H1 (cell line): Measurements from ENCODE around the gene RNPEPL1. TPM values are rescaled to one million over a fixed set of nuclear protein-coding genes. Genes with fewer than 3 reads are reported as not detected.

Source experiments
- CTCF ChIA-PET: fragments of 300-600 bp; sonication (Branson Sonifier 250); formaldehyde crosslinking; loops from one replicate; lab custom pipeline; 2021; ENCODE audit not compliant: partially characterized antibody; lab: Charles Lee
- POLR2A ChIA-PET: fragments of 300-600 bp; sonication (Branson Sonifier 250); formaldehyde crosslinking; loops from one replicate; lab custom pipeline; 2021; ENCODE audit warnings: inconsistent platforms; ENCODE audit not compliant: partially characterized antibody; lab: Charles Lee
- DNase-seq, 2 experiments: peaks; one replicate each; pipeline versions ENCODE4 v3.0.0 to v3.0.0-alpha.2; 2010 to 2022; ENCODE audit warnings: low spot score in 2 of 2, low read depth in 1 of 2, mixed read lengths in 1 of 2
- FAIRE-seq: peaks from 2 replicates; lab custom pipeline; 2011; peaks lifted over from hg19 to GRCh38; lab: Jason Lieb, UNC
- H2AFZ ChIP-seq: 2 replicates; pipeline ENCODE4 v1.8.1; 2012; ENCODE audit warnings: low read length, inconsistent platforms
- H2AK5ac ChIP-seq: 2 replicates; pipeline ENCODE4 v1.6.1; 2013; ENCODE audit warnings: low read depth, low read length
- H2BK120ac ChIP-seq: replicated peaks from 2 replicates; pipeline ENCODE3; 2013; ENCODE audit warnings: low read depth, low read length, inconsistent platforms
- H2BK12ac ChIP-seq: 2 replicates; pipeline ENCODE4 v1.6.1; 2013; ENCODE audit warnings: low read depth, low read length
- H2BK15ac ChIP-seq: 2 replicates; pipeline ENCODE4 v1.6.1; 2013; ENCODE audit warnings: low read length
- H2BK20ac ChIP-seq: 2 replicates; pipeline ENCODE4 v1.6.1; 2013; ENCODE audit warnings: low read length
- H2BK5ac ChIP-seq: 2 replicates; pipeline ENCODE4 v1.6.1; 2013; ENCODE audit warnings: low read depth, low read length
- H3K14ac ChIP-seq: 2 replicates; pipeline ENCODE4 v1.6.1; 2013; ENCODE audit warnings: inconsistent platforms; ENCODE audit not compliant: insufficient read length
- H3K18ac ChIP-seq: 2 replicates; pipeline ENCODE4 v1.6.1; 2013; ENCODE audit warnings: low read length; ENCODE audit errors: extremely low read depth
- H3K23ac ChIP-seq: 2 replicates; pipeline ENCODE4 v1.6.1; 2013; ENCODE audit warnings: inconsistent platforms; ENCODE audit not compliant: insufficient read length
- H3K23me2 ChIP-seq: 2 replicates; pipeline ENCODE4 v1.6.1; 2013; ENCODE audit warnings: low read depth, low read length
- H3K27ac ChIP-seq: 2 replicates; pipeline ENCODE4 v1.6.1; 2011; ENCODE audit warnings: low read depth, low read length, inconsistent platforms
- H3K27me3 ChIP-seq, 4 experiments: replicated peaks in 1 of 4; 1 replicate in 1 of 4; 2 replicates in 3 of 4; pipeline versions ENCODE4 v1.6.1 to v1.8.1; 2011 to 2013; ENCODE audit warnings: low read length in 3 of 4, mild to moderate bottlenecking in 3 of 4, inconsistent platforms in 2 of 4, mixed read lengths in 2 of 4, moderate library complexity in 1 of 4; ENCODE audit not compliant: control insufficient read depth in 3 of 4, insufficient read depth in 3 of 4; ENCODE audit errors: extremely low read depth in 1 of 4
- H3K36me3 ChIP-seq, 4 experiments: 2 replicates each; pipeline versions ENCODE4 v1.6.1 to v1.8.1; 2011 to 2013; ENCODE audit warnings: mild to moderate bottlenecking in 4 of 4, low read length in 3 of 4, moderate library complexity in 2 of 4, control low read depth in 1 of 4, inconsistent platforms in 1 of 4; ENCODE audit not compliant: insufficient read depth in 4 of 4, control insufficient read depth in 2 of 4
- H3K4ac ChIP-seq: replicated peaks from 2 replicates; pipeline ENCODE3; 2013; ENCODE audit warnings: low read length, low read depth, mixed read lengths, inconsistent platforms; ENCODE audit not compliant: insufficient read length
- H3K4me1 ChIP-seq, 4 experiments: replicated peaks in 1 of 4; 1 replicate in 1 of 4; 2 replicates in 3 of 4; pipeline versions ENCODE4 v1.6.1 to v1.8.1; 2011 to 2013; ENCODE audit warnings: low read length in 3 of 4, inconsistent platforms in 2 of 4, mixed read lengths in 1 of 4; ENCODE audit not compliant: insufficient read depth in 4 of 4, control insufficient read depth in 3 of 4
- H3K4me2 ChIP-seq, 2 experiments: 2 replicates each; pipeline versions ENCODE4 v1.6.1 to v1.8.1; 2011 to 2013; ENCODE audit warnings: low read depth in 2 of 2, low read length in 2 of 2, control low read depth in 1 of 2, inconsistent platforms in 1 of 2, mild to moderate bottlenecking in 1 of 2; ENCODE audit not compliant: insufficient read depth in 1 of 2
- H3K4me3 ChIP-seq, 4 experiments: fragments of 200-600, 300-600 bp in 1 of 4; sonication (generic), shearing (Covaris generic), sonication (Bioruptor Twin) in 1 of 4; 2 replicates each; pipeline versions ENCODE4 v1.5.1 to v1.8.1; 2011 to 2016; ENCODE audit warnings: low read length in 4 of 4, low read depth in 3 of 4, control low read depth in 2 of 4, inconsistent platforms in 2 of 4, mild to moderate bottlenecking in 2 of 4, mixed read lengths in 1 of 4, moderate library complexity in 1 of 4; ENCODE audit not compliant: insufficient read depth in 2 of 4; ENCODE audit errors: extremely low read depth in 1 of 4
- H3K56ac ChIP-seq: replicated peaks from 2 replicates; pipeline ENCODE3; 2013; ENCODE audit warnings: low read depth, mild to moderate bottlenecking, mixed read lengths, low read length, inconsistent platforms; ENCODE audit not compliant: insufficient read length
- H3K79me1 ChIP-seq: 2 replicates; pipeline ENCODE4 v1.6.1; 2013; ENCODE audit warnings: low read depth, low read length, control low read depth
- H3K79me2 ChIP-seq, 2 experiments: 2 replicates each; pipeline versions ENCODE4 v1.6.1 to v1.8.1; 2012 to 2013; ENCODE audit warnings: low read length in 2 of 2, mild to moderate bottlenecking in 2 of 2, inconsistent platforms in 1 of 2; ENCODE audit not compliant: insufficient read depth in 2 of 2, control insufficient read depth in 1 of 2
- H3K9ac ChIP-seq, 4 experiments: replicated peaks in 1 of 4; 1 replicate in 1 of 4; 2 replicates in 3 of 4; pipeline versions ENCODE4 v1.6.1 to v1.8.1; 2011 to 2013; ENCODE audit warnings: low read depth in 3 of 4, low read length in 3 of 4, control low read depth in 2 of 4, mild to moderate bottlenecking in 2 of 4, moderate library complexity in 2 of 4, inconsistent platforms in 1 of 4; ENCODE audit errors: extremely low read depth in 1 of 4
- H3K9me3 ChIP-seq, 2 experiments: 2 replicates each; pipeline versions ENCODE4 v1.6.1 to v1.8.1; 2012 to 2013; ENCODE audit warnings: mild to moderate bottlenecking in 2 of 2, moderate library complexity in 2 of 2, control low read depth in 1 of 2, inconsistent platforms in 1 of 2, low read depth in 1 of 2, low read length in 1 of 2, mixed read lengths in 1 of 2; ENCODE audit not compliant: insufficient read depth in 2 of 2
- H4K20me1 ChIP-seq, 2 experiments: replicated peaks in 1 of 2; 2 replicates each; pipeline versions ENCODE3 to v1.8.1; 2011 to 2013; ENCODE audit warnings: inconsistent platforms in 2 of 2, low read length in 2 of 2, mild to moderate bottlenecking in 1 of 2; ENCODE audit not compliant: insufficient read depth in 2 of 2, control insufficient read depth in 1 of 2
- H4K5ac ChIP-seq: 2 replicates; pipeline ENCODE4 v1.6.1; 2013; ENCODE audit warnings: low read length, low read depth, mixed read lengths, inconsistent platforms; ENCODE audit not compliant: insufficient read length
- H4K8ac ChIP-seq: 2 replicates; pipeline ENCODE4 v1.8.0; 2013; ENCODE audit warnings: mild to moderate bottlenecking, moderate library complexity, low read length, inconsistent platforms; ENCODE audit not compliant: insufficient read depth; ENCODE audit errors: extremely low read depth
- H4K91ac ChIP-seq: replicated peaks from 2 replicates; pipeline ENCODE3; 2013; ENCODE audit warnings: low read length, mixed read lengths, inconsistent platforms; ENCODE audit not compliant: insufficient read length
- ATF2 ChIP-seq: IDR thresholded peaks from 2 replicates; pipeline ENCODE4 v1.6.1; 2012; ENCODE audit warnings: low read length, inconsistent platforms
- BRCA1 ChIP-seq: IDR thresholded peaks from 2 replicates; pipeline ENCODE4 v1.6.1; 2012; ENCODE audit warnings: low read depth, low read length, improper control_type of control experiment
- CBX5 ChIP-seq: fragments of 300-800, 300-1000 bp; sonication (generic); IDR thresholded peaks from 2 replicates; pipeline ENCODE4 v1.7.1; 2016; ENCODE audit warnings: antibody characterized with exemption, low read length, low read depth
- CHD2 ChIP-seq: IDR thresholded peaks from 2 replicates; pipeline ENCODE4 v1.6.1; 2012; ENCODE audit warnings: low read length, improper control_type of control experiment
- E2F6 ChIP-seq: IDR thresholded peaks from 2 replicates; pipeline ENCODE4 v1.6.1; 2012; ENCODE audit warnings: inconsistent platforms
- HDAC2 ChIP-seq, 2 experiments: fragments of 300-600 bp in 1 of 2; sonication (generic) in 1 of 2; IDR thresholded peaks; 2 replicates each; pipeline ENCODE4 v1.6.1; 2011 to 2012; ENCODE audit warnings: low read depth in 2 of 2, low read length in 2 of 2, mild to moderate bottlenecking in 2 of 2, moderate library complexity in 2 of 2, borderline replicate concordance in 1 of 2, inconsistent platforms in 1 of 2
- KDM5A ChIP-seq: fragments of 200-600 bp; IDR thresholded peaks from 2 replicates; pipeline ENCODE4 v1.7.1; 2012; ENCODE audit warnings: mild to moderate bottlenecking, low read length, inconsistent platforms, mixed read lengths
- RNF2 ChIP-seq: fragments of 200-900, 300-1000 bp; sonication (generic); IDR thresholded peaks from 2 replicates; pipeline ENCODE4 v1.7.1; 2016; ENCODE audit warnings: borderline replicate concordance, low read depth, mild to moderate bottlenecking, antibody characterized with exemption, low read length; ENCODE audit not compliant: poor library complexity, severe bottlenecking; ENCODE audit errors: missing control alignments
- TAF7 ChIP-seq: optimal IDR thresholded peaks from 2 replicates; pipeline ENCODE3; 2011; ENCODE audit warnings: low read depth, mild to moderate bottlenecking, inconsistent platforms, low read length, moderate library complexity, borderline replicate concordance
- TCF12 ChIP-seq: IDR thresholded peaks from 2 replicates; pipeline ENCODE4 v1.6.1; 2011; ENCODE audit warnings: low read depth, mild to moderate bottlenecking, low read length
- WGBS, 2 experiments: shearing (Covaris generic) in 1 of 2; methylation state at CpG; one replicate each; pipeline versions ENCODE4 v1.1.6 to v1.1.7; 2013 to 2015; ENCODE audit warnings: low lambda C conversion rate in 2 of 2, mixed read lengths in 2 of 2, inconsistent platforms in 1 of 2, low coverage in 1 of 2, missing lambda C conversion rate in 1 of 2; ENCODE audit not compliant: insufficient replicate concordance in 2 of 2, insufficient coverage in 1 of 2, insufficient read length in 1 of 2; ENCODE audit errors: extremely low coverage in 1 of 2, missing lambda C conversion rate in 1 of 2; 5-methylcytosine and 5-hydroxymethylcytosine counted together
- polyA plus RNA-seq, 7 experiments: library from polyadenylated mRNA; depleted of rRNA in 3 of 7; stranded (reverse) in 5 of 7; unstranded in 2 of 7; fragments of >200 nt in 5 of 7; fragments of 200-250 nt in 2 of 7; gene quantifications; 1 replicate in 5 of 7; 2 replicates in 1 of 7; 4 replicates in 1 of 7; pipeline versions ENCODE4 v1.2.1 to v1.2.3, GENCODE V29; 2011 to 2013; ENCODE audit warnings: missing spikeins in 2 of 7, mixed read lengths in 2 of 7
- total RNA-seq: library from RNA; stranded (reverse); fragmentation: NEBNext Ultra II Directional; extraction: Animal tissue kit (Norgen Biotek cat#: 25700); gene quantifications from 2 replicates; pipeline ENCODE4 v1.2.1, GENCODE V29; 2021

RNPEPL1 gene
- total and polyA plus RNA-seq, 2 of the 8 experiments (the other 6 are each of a cell fraction or from before 2014, with no cell fraction given): 9.0 to 11.3 TPM

GRCh38 chr2:240551811-240552210 is 16.5 kb upstream of the RNPEPL1 start:
- H2BK120ac ChIP-seq: no peak overlapping the region
- no peak overlapping the region for H3K18ac ChIP-seq
- H3K36me3 ChIP-seq: peaks cover 0 to 5% (median 3%) of the 10 kb centered on the region in 4 experiments; a peak in 2 of 8 replicates
- peaks cover 0 to 3% (median 0%) of the 10 kb centered on the region in 4 experiments; a peak in 2 of 7 replicates for H3K4me1 ChIP-seq
- POLR2A ChIA-PET: no interaction called here
- no peak overlapping the region for H3K14ac ChIP-seq
- H2BK15ac ChIP-seq: no peak overlapping the region
- no peak overlapping the region for H2BK12ac ChIP-seq
- peaks cover 6 to 11% of the 10 kb centered on the region in 2 experiments; a peak in 2 of 4 replicates for H3K9me3 ChIP-seq
- no peaks in the 10 kb centered on the region for H4K20me1 ChIP-seq
- WGBS, 2 experiments: 0% methylated on average over 1 of the region's 1 CpG; no CpG with 5 or more reads in 1 of the 2 experiments
- H3K9ac ChIP-seq: no peak overlapping the region
- TF ChIP-seq ATF2 (no peak), E2F6 (no peak), HDAC2 (IDR thresholded peaks at IDR 0.05; ENCODE audit: borderline replicate concordance in 1 of 2, low read depth in 2 of 2, low read length in 2 of 2) (no peak), RNF2 (no peak), KDM5A (no peak), BRCA1 (no peak), CHD2 (no peak), TAF7 (no peak), CBX5 (no peak), TCF12 (no peak)
- TF ChIP-seq, all 59 proteins: peak for 0
- no peak overlapping the region for H3K27ac ChIP-seq
- H3K56ac ChIP-seq: no peak overlapping the region
- no peak overlapping the region for H2BK5ac ChIP-seq
- H3K4me3 ChIP-seq: no peak overlapping the region
- H3K4ac ChIP-seq: no peak overlapping the region
- no peaks in the 10 kb centered on the region for H3K23me2 ChIP-seq
- H3K79me2 ChIP-seq: no peaks in the 10 kb centered on the region
- 0 out of 2 replicates have a peak, but pooled peaks cover 2% of the 10 kb centered on the region for H3K79me1 ChIP-seq
- FAIRE-seq (no peak), DNase-seq (no peak)
- no peak overlapping the region for H4K5ac ChIP-seq
- H3K23ac ChIP-seq: no peak overlapping the region
- no peak overlapping the region for H4K91ac ChIP-seq
- H3K4me2 ChIP-seq: no peak overlapping the region
- CTCF ChIA-PET: interaction anchor here (0.5 to 1.9 kb wide), 3 partner anchors 9 to 54 kb away, joined by 3 to 5 read pairs (median 4); no protein-coding TSS in a partner anchor
- H2BK20ac ChIP-seq: no peak overlapping the region
- H2AK5ac ChIP-seq: no peak overlapping the region
- H4K8ac ChIP-seq: no peak overlapping the region
- H3K27me3 ChIP-seq: peaks cover 0 to 5% (median 0%) of the 10 kb centered on the region in 4 experiments; a peak in 1 of 7 replicates
- no peak overlapping the region for H2AFZ ChIP-seq
